ENCODE results near the gene CPM.
"Not testable (repeated sequence)": the region's sequence is repeated elsewhere in the genome, so short reads cannot be mapped to it uniquely, and the experiment has no call there.

Gene CPM

DNA sequence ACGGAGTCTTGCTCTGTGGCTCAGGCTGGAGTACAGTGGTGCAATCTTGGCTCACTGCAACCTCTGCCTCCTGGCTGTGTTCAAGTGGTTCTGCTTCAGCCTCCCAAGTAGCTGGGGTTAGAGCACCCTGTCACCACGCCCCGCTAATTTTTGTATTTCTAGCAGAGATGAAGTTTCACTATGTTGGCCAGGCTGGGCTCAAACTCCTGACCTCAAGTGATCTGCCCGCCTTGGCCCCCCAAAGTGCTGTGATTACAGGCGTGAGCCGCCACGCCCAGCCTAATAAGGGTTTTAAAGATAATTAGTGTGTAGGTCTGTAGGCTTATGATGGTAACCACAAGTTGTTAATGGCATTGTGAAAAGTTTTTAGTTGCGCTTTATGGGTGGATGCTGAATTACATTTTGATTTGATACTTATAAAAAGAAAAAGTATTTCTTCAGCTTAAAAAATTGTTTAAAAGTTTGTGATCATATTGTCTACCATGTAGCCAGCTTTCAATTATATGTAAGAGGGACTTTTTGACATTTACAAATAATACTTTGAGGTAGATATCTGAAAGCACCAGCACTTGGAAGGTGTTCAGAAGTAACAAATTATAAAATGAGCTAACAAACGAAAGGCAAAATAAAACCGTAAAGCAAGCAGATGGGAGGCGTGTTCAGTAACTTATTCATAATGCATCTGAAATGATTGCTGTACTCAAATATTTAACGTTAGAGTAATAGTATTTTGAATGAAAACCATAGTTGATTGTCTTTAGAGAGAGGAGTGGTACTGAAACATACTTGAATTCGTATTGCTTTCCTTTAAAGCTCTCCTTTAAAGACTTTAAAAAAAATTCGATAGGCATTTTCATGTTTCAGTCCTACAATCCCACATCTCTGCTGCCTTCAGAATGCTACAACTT, 87.9 kb downstream of the CPM start:
- DNase-seq: no peak

GRCh38 chr12:68844318-68844745, 88.6 kb downstream of the CPM start:
- DNase-seq: no peak

DNA sequence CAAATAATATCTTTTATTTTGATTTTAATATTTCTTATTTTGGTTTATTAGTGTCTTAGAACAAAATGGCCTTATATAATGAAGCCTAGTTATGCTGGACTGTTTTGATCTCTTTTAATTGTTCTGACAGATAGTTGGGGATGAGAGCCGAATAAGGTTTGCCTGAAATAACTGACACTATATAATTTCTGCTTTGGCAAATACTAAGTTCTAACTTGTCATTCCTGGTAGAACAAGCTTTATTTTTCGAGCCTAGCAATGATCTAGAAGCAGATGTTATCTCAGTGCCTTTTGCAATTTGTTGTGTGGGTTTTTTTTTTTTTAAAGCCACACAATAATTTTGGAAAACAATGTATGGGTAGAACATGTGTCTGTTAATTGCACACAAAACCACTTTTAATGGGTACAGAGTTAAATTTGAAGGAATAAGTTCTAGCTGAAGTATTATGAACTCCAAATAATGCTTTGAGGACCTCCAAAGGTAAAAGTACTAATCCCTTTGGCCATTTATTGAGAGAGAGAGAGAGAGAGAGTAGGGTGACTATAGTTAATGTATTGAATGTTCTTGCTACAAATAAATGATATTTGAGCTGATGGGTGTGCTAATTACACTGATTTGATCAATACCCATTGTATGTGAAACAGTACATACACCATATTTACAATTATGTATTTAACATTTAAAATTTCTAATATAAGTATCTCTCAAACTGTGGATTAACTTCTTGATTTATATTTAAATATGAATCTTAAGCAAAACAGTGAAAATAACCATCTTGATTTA, 90.0 kb downstream of the CPM start:
- no peak for DNase-seq

DNA sequence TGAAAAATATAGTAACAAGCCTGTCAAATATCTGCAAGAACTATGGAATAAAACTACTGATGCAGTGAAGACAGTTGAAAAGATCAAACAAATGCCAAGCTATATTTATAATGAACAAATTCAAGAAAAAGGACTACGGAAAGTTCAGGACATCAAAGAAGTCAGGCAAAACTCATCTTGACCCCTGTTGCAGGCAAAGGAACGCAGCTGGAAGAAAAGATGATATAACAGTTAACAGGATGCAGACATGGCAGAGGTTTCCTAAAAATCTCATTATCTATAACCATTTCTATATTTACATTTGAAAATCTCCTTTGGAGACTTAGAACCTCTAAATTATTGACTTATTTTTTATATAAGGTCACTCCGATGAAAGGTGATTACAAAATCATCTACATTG, 90.8 kb downstream of the CPM start:
- no peak for DNase-seq

- DNase-seq: no peak
These were observed 91.3 kb downstream of the CPM start for GRCh38 chr12:68841717-68842116.

GRCh38 chr12:68841175-68841574, 91.8 kb downstream of the CPM start:
- not testable (repeated sequence) for DNase-seq

GRCh38 chr12:68839183-68840147, 93.5 kb downstream of the CPM start:
- DNase-seq: no peak

- no peak for DNase-seq
These were observed 94.7 kb downstream of the CPM start for GRCh38 chr12:68838046-68838886.

DNA sequence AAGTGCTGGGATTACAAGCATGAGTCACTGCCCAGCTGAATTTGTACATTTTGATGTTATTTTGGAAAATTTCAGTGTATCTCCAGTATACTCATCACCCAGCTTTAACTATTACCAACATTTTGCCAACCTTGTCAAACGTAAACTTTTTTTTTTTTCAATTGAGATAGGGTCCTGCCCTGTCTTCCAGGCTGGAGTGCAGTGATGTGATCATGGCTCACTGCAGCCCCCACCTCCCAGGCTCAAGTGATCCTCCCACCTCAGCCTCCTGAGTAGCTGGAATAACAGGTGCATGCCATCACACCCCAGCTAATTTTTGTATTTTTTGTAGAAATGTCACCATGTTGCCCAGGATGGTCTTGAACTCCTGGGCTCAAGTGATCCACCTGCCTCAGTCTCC, 95.8 kb downstream of the CPM start:
- no peak for DNase-seq

DNA sequence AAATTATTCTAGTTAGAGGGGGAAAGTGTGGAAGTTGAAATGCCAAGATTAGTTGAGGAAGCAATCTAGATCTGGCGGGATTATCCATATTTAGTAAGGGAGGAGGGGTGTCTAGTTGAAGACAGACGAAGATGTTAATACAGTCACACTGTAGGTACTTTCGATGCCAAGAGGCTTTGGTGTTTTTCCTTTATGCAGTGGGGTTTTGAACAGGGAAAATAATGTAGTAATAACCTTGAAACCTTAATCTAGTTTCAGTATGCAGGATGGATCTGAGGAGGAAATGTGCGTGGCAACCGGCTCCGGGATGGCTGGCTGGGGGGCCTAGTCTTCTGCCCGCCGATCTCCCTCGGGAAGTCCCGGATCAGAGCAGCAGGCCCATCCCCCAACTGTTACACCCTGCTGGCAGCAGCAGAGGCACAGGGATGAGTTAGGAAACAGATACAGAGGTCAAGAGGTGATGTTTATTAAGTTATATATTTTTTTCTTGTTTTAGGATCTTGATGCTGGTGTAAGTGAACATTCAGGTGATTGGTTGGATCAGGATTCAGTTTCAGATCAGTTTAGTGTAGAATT, 97.5 kb downstream of the CPM start:
- no peak for DNase-seq

GRCh38 chr12:68833508-68833907, 99.5 kb downstream of the CPM start:
- no peak for DNase-seq

DNA sequence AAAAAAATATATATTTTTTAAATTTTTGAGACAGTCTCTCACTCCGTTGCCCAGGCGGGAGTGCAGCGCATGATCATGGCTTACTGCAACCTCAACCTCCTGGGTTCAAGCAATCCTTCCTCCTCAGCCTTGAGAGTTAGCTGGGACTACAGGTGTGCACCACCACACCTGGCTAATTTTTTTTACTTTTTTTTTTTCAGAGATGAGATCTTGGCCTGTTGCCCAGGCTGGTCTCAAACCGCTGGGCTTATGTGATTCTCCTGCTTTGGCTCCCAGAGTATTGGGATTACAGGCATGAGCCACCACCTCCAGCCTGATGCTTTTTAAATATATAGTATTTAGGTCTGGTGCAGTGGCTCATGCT, 100.5 kb downstream of the CPM start:
- no peak for DNase-seq

GRCh38 chr12:68831751-68832503, 101.0 kb downstream of the CPM start:
- no peak for DNase-seq

GRCh38 chr12:68831272-68831671, 101.7 kb downstream of the CPM start:
- DNase-seq: no peak

DNA sequence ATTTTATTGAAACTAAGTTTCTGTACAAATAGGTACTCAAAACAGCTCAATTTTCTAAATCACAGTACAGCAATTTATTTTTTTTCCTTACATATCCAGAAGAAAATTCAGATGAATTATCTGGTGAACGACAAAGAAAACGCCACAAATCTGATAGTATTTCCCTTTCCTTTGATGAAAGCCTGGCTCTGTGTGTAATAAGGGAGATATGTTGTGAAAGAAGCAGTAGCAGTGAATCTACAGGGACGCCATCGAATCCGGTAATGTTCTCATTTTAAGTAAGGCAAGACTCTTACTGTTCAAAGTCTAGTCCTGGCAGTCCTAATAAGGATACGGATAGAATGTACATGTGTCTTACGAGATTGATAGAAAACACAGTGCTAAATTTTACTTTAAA, 104.3 kb downstream of the CPM start:
- DNase-seq: no peak

- no peak for DNase-seq
These were observed 104.9 kb downstream of the CPM start for GRCh38 chr12:68827895-68828671.

DNA sequence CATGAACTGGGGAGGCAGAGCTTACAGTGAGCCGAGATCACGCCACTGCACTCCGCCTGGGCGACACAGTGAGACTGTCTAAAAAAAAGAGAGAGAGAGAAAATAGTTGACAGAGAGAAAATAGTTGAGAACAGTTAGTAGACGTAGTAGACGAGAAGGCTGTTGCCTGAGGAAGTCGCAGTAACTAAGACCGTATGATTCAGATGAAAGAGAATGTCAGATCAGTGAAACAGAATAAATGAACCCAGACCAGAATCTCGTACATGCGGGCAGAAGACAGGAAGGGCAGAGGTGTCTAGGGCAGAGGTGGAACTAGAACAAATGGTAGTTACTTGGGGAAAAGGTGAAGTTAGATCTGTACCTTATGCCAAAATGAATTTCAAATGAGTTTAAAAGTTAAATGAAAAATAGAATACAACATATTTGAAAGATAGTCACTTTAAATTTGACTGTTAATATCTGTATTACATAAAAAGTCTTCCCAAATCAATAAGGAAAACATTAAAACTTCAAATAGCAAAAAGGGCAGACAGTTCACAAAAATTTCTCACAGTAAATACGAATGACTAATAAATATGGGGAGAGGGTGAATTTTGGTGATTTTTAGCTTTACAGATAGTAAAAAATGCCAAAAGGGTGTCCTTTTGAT, 107.3 kb downstream of the CPM start:
- DNase-seq: no peak

DNA sequence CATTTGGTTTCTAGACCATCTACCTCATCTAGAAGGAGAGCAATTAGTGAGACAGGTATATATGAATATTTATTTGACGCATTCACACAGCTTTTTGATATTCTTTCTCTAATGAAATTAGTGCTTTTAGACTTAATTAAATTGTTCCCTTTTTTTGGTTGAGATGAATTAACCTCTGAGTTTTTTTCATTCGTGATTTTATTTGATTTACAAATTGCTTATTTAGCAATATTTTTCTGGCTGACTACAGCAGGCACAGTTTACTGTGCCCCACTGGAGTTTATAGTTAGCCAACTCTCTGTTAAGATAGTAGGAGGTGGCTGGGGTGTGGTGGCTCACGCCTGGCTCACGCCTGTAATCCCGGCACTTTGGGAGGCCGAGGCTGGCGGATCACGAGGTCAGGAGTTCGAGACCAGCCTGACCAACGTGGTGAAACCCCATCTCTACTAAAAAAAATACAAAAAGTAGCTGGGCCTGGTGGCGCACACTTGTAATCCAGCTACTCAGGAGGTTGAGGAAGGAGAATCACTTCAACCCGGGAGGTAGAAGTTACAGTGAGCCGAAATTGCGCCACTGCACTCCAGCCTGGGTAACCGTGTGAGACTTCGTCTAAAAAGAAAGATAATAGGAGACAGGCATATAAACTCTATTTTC, 108.2 kb downstream of the CPM start:
- no peak for DNase-seq

GRCh38 chr12:68824131-68824530, 108.8 kb downstream of the CPM start:
- DNase-seq: no peak

Measured in T-helper 9 cell (primary cell).